GM18499 (cell line): Measurements from ENCODE around the gene LRFN3.
"Not testable (repeated sequence)": the region's sequence is repeated elsewhere in the genome, so short reads cannot be mapped to it uniquely, and the experiment has no call there.

Experiments
- ATAC-seq: cut with Tn5 transposase; IDR thresholded peaks from one replicate; pipeline ENCODE4 v1.9.1; 2021; ENCODE audit warnings: moderate number of reproducible peaks; ENCODE audit not compliant: insufficient read depth, unreplicated experiment

Gene LRFN3

GRCh38 chr19:35966771-35967170 lies 30.6 kb downstream of the LRFN3 start:
- no peak for ATAC-seq

DNA sequence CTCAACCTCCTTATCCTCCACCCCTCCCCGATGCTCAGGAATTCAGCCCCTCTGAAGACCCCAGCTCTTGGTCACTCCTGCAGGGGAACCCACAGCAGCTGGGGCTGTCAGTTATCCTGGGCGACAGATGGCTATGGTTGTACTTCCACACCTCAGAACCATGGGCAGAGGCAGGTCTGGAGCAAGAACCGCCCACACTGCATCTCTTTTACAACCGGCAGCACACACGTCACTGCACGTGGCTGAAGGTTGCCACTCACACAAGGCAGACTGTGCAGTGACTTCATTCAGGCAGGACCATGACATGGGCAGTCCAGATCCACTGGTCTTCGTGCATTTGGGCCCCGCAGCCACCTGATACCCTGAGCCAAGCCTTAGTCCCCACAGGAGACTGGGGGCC lies 37.3 kb downstream of the LRFN3 start:
- ATAC-seq: no peak

GRCh38 chr19:35975608-35976214 lies 39.5 kb downstream of the LRFN3 start:
- ATAC-seq: no peak

DNA sequence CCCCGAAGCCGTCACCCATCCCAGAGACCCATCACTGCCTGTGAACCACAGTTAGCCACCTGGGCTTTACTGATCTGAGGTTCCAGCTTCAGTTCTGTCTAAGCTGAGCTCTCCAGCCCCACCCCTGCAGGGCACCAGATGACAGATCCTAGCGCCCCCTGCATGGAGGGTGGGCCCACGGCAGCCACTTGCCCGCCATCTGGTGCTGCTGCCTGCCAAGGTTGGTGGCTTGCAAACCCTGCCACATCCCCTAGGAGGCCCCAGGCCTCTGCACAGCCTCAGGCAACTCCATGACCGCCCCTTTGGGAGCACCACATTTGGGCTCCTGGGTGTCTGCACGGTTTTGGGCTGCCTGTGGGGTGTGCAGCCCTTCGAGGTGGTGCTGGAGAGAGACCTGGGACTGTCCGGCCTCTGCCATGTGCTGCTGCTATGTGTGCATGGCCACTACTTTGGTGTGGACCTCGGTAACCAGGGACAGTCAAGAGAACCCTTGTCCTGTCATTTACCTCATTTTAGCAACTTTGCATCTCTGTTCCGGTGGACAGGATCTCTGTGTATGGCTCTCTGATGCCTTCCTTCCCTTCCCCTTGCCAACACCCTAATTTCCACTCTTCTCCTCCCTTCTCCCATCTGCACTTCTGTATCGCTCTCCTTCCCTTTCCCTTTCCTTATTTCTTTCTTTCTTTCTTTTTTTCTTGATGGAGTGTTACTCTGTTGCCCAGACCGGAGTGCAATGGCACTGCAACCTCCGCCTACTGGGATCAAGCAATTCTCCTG lies 41.5 kb downstream of the LRFN3 start:
- no peak for ATAC-seq

- no peak for ATAC-seq
Measured at GRCh38 chr19:35978271-35978670, 42.1 kb downstream of the LRFN3 start.

DNA sequence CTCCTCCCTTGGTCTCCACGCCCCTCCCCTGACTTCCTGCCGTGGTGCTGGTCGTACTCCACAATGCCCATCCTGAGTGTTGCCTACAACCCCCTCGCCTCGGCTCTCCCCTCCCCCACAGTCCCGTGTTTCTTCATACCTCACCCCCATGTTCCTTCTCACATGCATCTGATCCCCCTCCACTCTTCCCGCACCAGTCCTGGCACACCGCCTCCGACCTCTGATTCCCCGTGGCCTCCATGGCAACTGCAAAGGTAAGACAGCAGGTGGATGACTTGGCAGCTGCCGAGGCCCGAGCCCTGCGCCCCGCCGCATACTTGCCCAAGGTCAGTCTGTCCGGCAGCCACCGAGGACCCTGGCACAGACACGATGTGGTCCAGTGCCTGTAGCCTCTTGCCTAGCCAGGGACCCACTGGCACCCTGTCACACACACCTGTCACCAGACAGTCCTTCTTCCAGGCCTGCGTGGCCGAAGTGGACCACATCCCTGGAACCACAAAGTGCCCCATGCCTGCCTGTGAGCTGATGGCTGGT lies 42.7 kb downstream of the LRFN3 start:
- ATAC-seq: no peak

DNA sequence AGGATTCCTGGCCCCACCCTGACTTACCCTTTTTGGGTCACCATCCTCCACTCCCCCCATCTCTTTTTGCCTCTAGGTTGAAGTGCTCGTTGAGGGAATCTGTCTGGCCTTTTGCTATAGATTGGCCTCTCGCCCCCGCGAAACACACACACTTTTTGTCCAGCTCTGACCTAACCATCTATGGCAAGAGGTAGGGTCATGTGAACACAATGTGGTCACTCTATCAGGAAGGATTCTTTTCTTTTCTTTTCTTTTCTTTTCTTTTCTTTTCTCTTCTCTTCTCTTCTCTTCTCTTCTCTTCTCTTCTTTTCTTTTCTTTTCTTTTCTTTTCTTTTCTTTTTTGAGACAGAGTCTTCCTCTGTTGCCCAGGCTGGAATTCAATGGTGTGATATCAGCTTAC lies 44.8 kb downstream of the LRFN3 start:
- ATAC-seq: not testable (repeated sequence)

DNA sequence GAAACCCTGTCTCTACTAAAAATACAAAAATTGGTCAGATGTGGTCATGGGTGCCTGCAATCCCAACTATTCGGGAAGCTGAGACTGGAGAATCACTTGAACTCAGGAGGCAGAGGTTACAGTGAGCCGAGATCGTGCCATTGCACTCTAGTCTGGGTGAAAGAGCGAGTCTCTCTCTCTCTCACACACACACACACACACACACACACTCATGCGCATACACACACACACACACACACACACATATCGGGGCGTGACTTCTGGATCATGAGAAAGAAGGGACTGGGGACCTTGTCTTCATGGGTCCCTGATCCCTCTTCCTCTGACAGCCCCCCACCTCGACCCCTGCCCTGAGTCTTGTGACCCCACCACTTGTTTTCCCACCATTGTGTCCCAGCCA lies 47.0 kb downstream of the LRFN3 start:
- ATAC-seq: no peak

- no peak for ATAC-seq
Measured at GRCh38 chr19:35986111-35986510, 49.9 kb downstream of the LRFN3 start.

DNA sequence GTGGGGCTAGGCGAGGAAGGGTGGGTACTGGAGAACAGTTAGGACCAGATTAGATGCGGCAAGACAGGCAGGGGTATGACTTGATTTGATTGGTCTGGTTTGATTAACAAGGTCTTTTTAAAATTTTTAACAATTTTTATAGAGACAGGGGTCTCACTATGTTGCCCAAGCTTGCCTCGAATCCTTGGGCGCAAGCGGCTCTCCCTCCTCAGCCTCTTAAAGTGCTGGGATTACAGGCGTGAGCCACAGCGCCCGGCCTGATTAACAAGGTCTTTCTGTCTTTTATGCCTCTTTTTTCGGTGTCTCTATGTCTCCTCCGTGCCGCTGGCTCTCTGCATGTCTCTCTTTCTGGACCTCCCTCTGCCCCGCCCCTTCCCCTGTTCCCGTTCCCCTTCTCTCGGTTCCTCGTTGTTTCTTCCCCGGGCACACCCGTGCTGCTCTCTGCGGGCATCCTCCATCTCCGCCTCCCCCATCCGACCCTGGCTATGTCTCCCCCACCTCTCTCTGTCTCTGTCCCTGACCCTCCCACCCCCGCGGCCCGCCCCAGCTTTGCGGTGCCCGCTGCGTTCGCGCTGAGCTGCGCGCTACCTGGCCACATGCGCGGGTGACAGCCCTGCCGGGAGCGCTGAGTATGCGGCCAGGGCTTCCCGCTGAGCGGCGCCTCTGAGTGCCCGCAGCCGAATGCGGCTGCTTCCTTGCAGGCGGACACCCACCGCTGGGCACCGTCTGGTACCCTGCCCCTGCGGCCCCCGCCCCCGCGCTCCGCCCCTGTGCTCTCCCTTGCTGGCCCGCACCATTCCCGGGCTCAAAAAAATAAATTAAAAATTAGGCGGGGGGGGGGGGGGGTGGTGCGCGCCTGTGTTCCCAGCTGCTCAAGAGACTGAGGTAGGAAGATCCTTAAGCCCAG lies 50.7 kb downstream of the LRFN3 start:
- ATAC-seq: no peak

DNA sequence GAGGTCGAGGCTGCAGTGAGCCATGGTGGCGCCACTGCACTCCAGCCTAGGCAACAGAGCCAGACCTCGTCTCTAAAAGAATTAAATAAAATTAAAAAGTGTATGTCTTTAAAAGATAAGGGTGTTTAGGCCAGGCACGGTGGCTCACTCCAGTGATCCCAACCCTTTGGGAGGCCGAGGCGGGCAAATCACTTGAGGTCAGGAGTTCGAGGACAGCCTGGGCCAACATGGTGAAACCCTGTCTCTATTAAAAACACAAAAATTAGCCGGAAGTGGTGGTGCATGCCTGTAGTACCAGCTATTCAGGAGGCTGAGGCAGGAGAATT lies 51.4 kb downstream of the LRFN3 start:
- ATAC-seq: no peak

- ATAC-seq: no peak
Measured at GRCh38 chr19:35988824-35989223, 52.6 kb downstream of the LRFN3 start.

DNA sequence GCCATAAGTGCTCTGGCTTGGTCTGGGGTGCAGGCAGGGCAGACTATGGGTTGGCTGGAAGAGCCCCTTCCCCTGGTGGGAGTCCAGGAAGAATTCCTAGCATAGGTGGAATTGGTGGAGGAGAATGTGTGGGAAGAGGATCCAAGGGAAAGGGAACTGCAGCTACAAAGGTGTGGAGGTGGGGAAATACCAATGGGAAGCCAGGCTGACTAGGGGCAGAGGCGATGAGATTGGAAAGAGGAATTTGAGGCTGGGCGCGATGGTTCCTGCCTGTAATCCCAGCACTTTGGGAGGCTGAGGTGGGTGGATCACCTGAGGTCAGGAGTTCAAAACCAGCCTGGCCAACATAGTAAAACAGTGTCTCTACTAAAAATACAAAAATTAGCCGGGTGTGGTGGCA lies 54.0 kb downstream of the LRFN3 start:
- no peak for ATAC-seq

- ATAC-seq: no peak
Measured at GRCh38 chr19:35990771-35991730, 54.9 kb downstream of the LRFN3 start.

DNA sequence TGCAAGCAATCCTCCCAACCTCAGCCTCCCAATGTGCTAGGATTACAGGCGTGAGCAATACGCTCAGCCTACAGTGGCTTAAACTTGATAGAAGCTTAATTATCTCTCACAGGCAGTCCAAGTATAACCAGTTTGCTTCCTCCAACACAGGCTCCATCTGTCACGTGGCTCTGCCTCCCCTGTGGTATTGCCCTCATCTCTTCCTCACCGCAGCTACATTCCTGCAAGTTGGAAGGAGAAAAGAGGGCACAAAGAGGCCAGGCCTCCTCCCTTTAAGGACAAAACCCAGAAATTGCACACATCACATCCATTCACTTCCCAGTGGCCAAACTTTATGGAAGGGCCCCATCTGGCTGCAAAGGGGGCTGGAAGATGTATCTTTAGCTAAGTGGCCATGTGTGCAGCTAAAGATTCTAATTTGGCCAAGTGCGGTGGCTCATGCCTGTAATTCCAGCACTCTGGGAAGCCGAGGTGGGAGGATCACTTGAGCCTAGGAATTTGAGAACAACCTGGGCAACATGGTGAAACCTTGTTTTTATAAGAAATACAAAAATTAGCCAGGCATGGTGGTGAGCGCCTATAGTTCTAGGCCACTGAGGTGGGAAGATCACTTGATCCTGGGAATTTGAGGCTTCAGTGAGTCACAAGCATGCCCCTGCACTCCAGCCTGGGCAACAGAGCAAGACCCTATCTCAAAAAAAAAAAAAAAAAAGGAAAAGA lies 55.7 kb downstream of the LRFN3 start:
- ATAC-seq: no peak

- no peak for ATAC-seq
Measured at GRCh38 chr19:35992907-35993765, 57.0 kb downstream of the LRFN3 start.

- no peak for ATAC-seq
Measured at GRCh38 chr19:35993923-35994598, 57.9 kb downstream of the LRFN3 start.
